Stomach (tissue), 4 donors: ENCODE measurements around the gene SCD5.

ENCODE experiments used
- CTCF ChIP-seq, 7 experiments: fragments of 450-650 bp in 4 of 7; fragments of 200-600 bp in 3 of 7; sonication (generic) in 3 of 7; IDR thresholded peaks; one replicate each; pipeline ENCODE4 v1.5.1; 2016 to 2019; ENCODE audit warnings: antibody characterized with exemption in 7 of 7, control low read depth in 2 of 7, mild to moderate bottlenecking in 1 of 7
- EP300 ChIP-seq: sonication (generic); formaldehyde crosslinking; IDR thresholded peaks from one replicate; pipeline ENCODE4 v1.6.1; 2017; ENCODE audit warnings: antibody characterized with exemption
- POLR2A ChIP-seq, 4 donors: fragments of 450-650 bp; IDR thresholded peaks; one replicate each; pipeline ENCODE4 v1.6.1; 2016; ENCODE audit warnings: antibody characterized with exemption in 4 of 4, control low read depth in 2 of 4, mild to moderate bottlenecking in 1 of 4, moderate library complexity in 1 of 4

GRCh38 chr4:82705928-82706300 lies 92.7 kb downstream of the SCD5 start:
- TF ChIP-seq CTCF (IDR thresholded peaks at IDR 0.05) (no peak), EP300 (no peak), POLR2A (IDR thresholded peaks at IDR 0.05) (no peak)
